ENCODE data around the gene FRMD4A.
"Not testable (repeated sequence)": the region's sequence is repeated elsewhere in the genome, so short reads cannot be mapped to it uniquely, and the experiment has no call there.

Gene FRMD4A

DNA sequence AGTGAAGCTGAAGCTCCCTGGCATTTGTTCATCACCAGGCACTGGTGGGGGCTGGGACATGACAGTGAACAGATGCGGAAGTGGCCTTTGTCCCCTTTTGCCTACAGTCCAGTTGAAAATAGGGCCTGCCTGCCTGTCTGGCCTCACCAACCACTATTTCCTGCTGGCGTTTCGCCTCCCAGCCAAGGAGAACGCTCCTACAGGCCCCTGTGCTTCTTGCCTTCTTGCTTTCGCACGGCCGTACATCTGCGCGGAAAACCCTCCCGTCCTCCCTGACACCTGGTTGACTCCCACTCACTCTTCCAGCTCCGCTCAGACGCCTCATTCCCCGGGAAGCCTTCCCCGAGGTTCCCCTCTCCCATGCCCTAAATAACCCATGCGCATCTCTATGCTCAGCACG lies 426.7 kb downstream of the FRMD4A start:
- Mint-ChIP-seq H3K27ac (no peak overlapping the region), H3K4me3 (no peak overlapping the region), H3K36me3 (peaks cover 5% of the 10 kb centered on the region), H3K27me3 (peaks cover 9% of the 10 kb centered on the region), H3K4me1 (peaks cover 10% of the 10 kb centered on the region), H3K9me3 (peaks cover 9% of the 10 kb centered on the region)
- ATAC-seq, result no peak

DNA sequence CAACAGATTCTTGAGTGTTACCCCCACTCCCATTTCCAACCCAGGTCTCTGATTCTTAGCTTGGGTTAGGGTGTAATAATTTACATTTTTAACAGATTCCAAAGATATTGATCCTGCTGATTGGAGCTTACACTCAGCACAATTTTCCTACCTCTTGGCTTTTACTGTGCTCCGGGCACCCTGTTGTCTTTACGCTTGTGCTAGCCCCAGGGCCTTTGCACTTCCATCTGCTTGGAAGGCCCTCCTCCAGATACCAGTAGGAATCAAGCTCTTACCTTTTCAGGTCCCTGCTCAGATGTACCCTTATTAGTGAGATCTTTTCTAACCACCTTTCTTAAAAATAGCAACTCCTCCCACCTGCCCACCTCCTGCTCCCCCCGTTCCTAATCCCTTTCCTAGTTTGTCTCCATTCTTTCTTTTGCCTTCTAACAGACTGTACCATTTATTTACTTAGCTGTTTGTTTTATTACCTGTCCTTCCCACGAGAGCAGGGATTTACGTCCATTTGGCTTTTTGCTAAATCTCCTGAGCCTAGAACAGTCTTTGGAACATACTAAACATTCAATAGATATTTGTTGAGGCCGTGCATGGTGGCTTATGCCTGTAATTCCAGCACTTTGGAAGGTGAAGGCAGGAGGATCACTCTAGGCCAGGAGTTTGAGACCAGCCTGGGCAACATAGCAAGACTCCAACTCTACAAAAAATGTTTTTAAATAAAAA lies 427.7 kb downstream of the FRMD4A start:
- H3K27ac Mint-ChIP-seq, result no peak overlapping the region
- ATAC-seq, result no peak

DNA sequence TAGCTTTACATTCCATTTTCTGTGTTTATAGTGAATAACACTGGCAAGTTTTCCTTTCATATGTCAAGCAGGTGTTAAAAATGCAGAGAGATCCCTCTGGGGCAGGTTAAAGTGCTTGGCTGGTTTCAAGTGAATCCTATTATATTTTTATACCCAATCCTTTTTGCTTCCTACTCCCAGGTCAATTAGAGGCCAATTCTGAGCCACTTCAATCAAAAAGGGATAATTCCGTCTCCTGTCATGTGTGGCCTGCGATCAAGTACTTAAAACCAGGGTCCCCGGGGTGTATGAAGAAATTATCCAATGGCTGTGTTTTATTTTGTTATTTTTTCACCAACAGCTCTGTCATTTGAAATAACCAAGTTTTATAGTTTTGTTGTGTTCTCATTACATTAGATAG lies 430.8 kb downstream of the FRMD4A start:
- peaks cover 3% of the 10 kb centered on the region for H3K9me3 Mint-ChIP-seq
- no peak overlapping the region for H3K4me3 Mint-ChIP-seq
- no peak for ATAC-seq
- no peak overlapping the region for H3K27ac Mint-ChIP-seq
- peaks cover 22% of the 10 kb centered on the region for H3K27me3 Mint-ChIP-seq
- peaks cover under 1% of the 10 kb centered on the region for H3K4me1 Mint-ChIP-seq
- H3K36me3 Mint-ChIP-seq, result no peaks in the 10 kb centered on the region

More for the DNA sequence above, 427.7 kb downstream of the FRMD4A start:
- Mint-ChIP-seq H3K4me3 (no peak overlapping the region), H3K4me1 (peaks cover 10% of the 10 kb centered on the region), H3K36me3 (no peaks in the 10 kb centered on the region), H3K9me3 (peaks cover 3% of the 10 kb centered on the region), H3K27me3 (no peaks in the 10 kb centered on the region)

DNA sequence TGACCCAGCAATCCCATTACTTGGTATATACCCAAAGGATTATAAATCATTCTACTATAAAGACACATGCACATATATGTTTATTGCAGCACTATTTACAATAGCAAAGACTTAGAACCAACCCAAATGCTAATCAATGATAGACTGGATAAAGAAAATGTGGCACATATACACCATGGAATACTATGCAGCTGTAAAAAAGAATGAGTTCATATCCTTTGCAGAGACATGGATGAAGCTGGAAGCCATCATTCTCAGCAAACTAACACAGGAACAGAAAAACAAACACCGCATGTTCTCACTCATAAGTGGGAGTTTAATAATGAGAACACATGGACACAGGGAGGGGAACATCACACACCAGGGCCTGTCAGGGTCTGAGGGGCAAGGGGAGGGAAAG lies 434.6 kb downstream of the FRMD4A start:
- H3K9me3 Mint-ChIP-seq, H3K4me3 Mint-ChIP-seq, ATAC-seq, H3K27ac Mint-ChIP-seq, H3K36me3 Mint-ChIP-seq, H3K4me1 Mint-ChIP-seq: not testable (repeated sequence)
- peaks cover 58% of the 10 kb centered on the region for H3K27me3 Mint-ChIP-seq

DNA sequence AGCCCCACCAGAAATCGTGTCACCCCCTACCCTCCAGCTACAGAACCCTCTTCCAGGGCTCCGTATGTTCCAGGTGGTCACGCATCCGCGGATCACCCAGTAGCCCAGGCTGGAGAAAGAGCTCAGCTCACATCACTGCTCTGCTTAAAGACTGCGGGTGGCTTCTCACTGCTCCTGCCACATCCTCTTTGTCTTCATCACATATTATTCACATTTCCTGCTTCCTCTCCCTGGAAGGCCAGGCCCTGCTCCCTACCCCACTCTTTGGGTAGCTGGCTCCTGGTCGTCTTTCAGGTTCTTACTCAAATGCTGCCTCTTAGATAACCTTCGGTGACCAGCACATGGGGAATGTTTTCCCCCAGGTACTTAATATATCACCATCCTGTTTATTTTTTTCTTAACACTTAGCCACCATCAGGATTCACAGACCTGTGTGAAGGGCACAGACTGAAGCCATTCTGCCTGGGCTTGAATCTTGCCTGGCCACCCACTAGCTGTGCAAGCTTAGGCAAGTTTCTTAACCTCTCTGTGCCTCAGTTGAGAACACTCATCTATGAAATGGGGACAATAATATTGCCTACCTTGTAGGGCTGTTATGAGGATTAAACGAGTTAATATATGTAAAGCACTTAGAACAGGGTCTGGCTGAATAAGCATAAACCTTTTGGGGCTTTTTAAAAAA lies 436.2 kb downstream of the FRMD4A start:
- Mint-ChIP-seq H3K36me3 (no peaks in the 10 kb centered on the region), H3K27ac (no peak overlapping the region), H3K9me3 (no peaks in the 10 kb centered on the region), H3K4me1 (peaks cover 18% of the 10 kb centered on the region), H3K4me3 (no peak overlapping the region), H3K27me3 (peaks cover 74% of the 10 kb centered on the region)
- ATAC-seq, result no peak

DNA sequence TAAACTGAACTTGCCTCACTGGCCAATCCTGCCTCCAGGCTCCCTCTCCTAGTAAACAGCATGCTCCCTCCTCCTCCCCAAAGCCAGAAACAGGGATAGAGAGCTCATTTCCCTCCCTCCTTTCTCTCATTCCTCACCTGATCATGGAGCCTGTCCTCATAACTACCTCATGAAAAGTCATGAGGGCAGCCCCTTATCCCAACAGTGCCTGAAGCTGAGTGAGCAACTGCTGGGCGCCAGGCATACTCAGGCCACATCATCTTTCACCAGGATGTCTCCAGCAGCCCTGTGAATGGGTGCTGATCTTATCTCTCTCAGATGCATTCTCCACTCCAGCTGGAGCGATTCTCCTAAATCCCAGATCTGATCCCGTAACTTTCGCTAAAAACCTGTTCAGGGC lies 436.8 kb downstream of the FRMD4A start:
- H3K9me3 Mint-ChIP-seq, result no peaks in the 10 kb centered on the region
- H3K4me1 Mint-ChIP-seq, result peaks cover 18% of the 10 kb centered on the region
- peaks cover 81% of the 10 kb centered on the region for H3K27me3 Mint-ChIP-seq
- H3K27ac Mint-ChIP-seq, result no peak overlapping the region
- no peak overlapping the region for H3K4me3 Mint-ChIP-seq
- H3K36me3 Mint-ChIP-seq, result no peaks in the 10 kb centered on the region
- ATAC-seq, result no peak

DNA sequence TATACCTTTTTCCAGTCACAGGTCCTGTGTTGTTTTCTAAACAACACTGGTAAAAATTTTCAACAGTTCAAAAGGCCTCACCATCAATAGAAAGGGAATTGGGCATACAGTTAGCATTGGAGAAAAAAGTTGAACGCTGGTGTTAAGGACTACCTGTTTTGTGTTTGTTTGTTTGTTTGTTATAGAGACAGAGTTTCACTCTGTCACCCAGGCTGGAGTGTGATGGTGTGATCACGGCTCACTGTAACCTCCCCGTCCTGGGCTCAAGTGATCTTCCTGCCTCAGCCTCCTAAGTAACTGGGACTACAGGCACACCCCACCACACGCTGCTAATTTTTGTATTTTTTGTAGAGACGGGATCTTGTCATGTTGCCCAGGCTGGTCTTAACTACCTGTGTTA lies 437.9 kb downstream of the FRMD4A start:
- H3K4me3 Mint-ChIP-seq, result no peak overlapping the region
- H3K27ac Mint-ChIP-seq, result no peak overlapping the region
- ATAC-seq, result no peak
- H3K9me3 Mint-ChIP-seq, result no peaks in the 10 kb centered on the region
- peaks cover 18% of the 10 kb centered on the region for H3K4me1 Mint-ChIP-seq
- H3K27me3 Mint-ChIP-seq, result peaks cover 91% of the 10 kb centered on the region
- H3K36me3 Mint-ChIP-seq, result no peaks in the 10 kb centered on the region

DNA sequence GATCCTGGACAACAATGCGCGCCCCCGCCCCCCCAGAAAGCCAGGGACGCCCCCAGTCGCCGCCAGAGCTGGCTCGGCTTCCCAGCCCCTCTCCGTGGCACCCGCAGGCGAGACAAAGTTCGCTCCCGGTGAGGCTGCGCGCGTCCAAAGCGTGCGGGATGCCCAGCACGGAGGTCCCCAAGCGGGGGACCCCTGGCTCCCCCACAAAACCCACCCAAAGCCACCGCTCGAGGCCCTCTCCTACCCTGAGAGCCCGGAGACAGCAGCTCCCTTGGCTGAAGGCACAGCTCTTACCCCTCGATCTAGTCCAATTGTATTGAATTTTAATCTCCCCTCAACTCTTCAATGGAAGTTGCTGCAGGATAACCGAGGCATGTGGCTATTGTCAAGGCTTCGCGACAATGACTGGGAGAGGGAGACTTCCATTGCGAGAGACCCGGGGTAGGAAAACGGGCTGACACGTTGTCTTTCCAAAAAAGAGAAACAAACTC lies 438.7 kb downstream of the FRMD4A start:
- H3K9me3 Mint-ChIP-seq, result no peaks in the 10 kb centered on the region
- H3K36me3 Mint-ChIP-seq, result no peaks in the 10 kb centered on the region
- H3K4me3 Mint-ChIP-seq, result peak overlapping the region; percentile 72

DNA sequence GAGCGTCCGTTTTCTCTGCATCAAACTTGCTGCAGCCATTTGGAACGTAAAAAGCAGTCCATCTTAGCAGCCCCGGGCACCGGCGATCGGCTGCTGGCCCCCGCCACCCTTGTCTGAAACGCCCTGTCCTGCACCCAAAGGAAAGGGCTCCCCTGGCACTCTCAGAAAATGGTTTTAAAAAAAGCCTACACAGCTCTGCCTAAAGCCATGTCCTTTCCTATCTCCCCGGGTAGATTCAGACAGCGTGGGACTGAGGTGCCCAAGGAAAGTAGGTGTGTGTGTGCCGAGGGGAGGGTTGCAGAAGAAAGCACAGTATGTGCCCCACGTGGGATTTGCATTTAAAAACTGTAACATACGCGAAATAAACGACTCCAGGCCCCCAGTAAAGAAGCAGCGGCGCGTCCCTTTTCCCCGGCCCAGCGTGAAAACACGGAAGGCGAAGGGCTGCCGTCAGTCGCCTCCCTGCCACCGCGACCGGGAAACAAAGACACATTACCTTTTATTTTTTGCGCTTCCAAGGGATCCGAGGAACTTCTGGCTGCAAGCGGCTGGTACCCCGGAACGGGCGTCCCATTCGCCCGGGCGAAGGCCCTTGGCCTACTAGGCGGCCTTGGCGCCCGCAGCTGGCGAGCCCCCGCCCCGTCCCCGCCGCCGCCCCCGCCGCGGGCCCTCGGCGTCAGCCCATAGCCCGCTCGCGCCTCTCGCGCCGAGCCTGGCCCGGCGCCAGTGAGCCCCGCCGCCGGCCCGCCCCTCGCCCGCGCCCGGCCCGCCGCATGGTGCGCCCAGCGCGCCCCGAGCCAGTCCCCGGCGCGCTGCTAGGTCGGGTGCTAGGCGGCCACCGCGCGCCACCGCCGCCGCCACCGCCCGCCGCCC lies 439.4 kb downstream of the FRMD4A start:
- Mint-ChIP-seq H3K27me3 (peaks cover 93% of the 10 kb centered on the region), H3K27ac (no peak overlapping the region), H3K36me3 (no peaks in the 10 kb centered on the region), H3K4me1 (peaks cover 28% of the 10 kb centered on the region), H3K4me3 (peak overlapping the region; percentile 59), H3K9me3 (no peaks in the 10 kb centered on the region)
- ATAC-seq, result peak; percentile 31

More for the DNA sequence above, 438.7 kb downstream of the FRMD4A start:
- peaks cover 93% of the 10 kb centered on the region for H3K27me3 Mint-ChIP-seq
- H3K4me1 Mint-ChIP-seq, result peaks cover 25% of the 10 kb centered on the region
- no peak for ATAC-seq
- H3K27ac Mint-ChIP-seq, result no peak overlapping the region

DNA sequence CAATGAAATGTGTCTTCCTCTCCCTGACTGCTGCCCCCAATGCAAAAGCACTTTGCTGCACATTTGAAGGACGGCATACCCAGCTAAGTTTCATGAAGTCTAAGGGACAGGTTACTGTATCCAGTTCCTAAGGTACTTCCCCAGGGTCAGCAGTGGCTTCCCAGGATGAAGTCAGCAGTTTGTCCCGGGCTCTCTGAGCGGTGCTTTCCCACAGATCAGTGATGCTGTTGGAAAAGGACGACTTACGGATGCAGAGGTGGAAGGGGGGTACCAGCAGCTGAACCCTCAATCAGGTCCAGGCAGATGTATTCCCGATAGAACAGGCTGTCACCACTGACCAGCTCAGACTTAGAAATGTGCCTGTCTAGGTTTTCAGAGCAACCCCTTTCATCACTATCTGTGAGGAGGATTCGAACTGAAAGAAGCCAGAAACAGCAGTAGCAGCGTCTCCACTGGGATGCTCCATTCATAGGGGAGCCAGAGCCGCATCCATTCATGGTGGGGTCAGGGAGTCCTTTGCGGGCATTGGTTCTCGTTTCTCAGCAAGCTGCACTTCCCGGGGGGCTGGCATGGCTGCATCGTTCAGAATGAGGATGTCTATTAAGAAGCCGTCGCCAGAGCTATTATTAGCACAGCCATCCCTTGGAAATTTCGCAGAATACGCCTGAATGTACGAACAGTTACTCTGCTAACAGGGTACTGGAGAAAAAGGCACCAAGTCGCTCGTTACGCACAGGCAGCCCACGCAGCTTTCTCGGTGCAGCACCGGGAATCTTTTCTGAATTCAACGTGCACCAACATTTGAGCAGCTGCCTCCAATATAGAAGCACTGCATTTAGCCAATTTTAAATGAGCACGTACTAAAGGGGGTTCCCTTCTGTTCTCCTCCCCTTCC lies 440.2 kb downstream of the FRMD4A start:
- no peaks in the 10 kb centered on the region for H3K9me3 Mint-ChIP-seq
- H3K27me3 Mint-ChIP-seq, result peaks cover 93% of the 10 kb centered on the region
- H3K4me1 Mint-ChIP-seq, result peaks cover 28% of the 10 kb centered on the region
- peak overlapping the region; percentile 59 for H3K4me3 Mint-ChIP-seq
- no peak overlapping the region for H3K27ac Mint-ChIP-seq
- no peak for ATAC-seq
- H3K36me3 Mint-ChIP-seq, result no peaks in the 10 kb centered on the region

DNA sequence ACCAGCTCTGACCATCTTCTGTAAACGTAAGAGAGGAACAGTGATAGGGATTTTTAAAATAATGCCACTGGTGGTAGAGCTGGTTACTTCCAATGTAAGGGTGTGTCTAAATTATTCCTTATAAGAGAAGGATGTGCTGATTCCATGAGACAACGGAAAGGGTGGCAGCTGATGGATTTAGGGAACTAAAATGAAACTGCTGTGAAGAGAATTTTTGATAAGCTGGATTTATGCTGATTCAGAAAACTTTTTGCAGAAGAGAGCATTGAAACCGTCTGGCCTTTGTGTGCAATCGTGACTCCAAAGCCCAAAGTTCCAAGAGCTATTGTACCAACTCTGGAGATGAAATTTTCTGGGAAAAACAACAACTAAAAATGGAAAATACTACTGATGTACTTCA lies 443.0 kb downstream of the FRMD4A start:
- Mint-ChIP-seq H3K36me3 (no peaks in the 10 kb centered on the region), H3K4me3 (no peak overlapping the region), H3K27ac (no peak overlapping the region), H3K4me1 (peaks cover 28% of the 10 kb centered on the region), H3K27me3 (peaks cover 85% of the 10 kb centered on the region), H3K9me3 (peaks cover 2% of the 10 kb centered on the region)
- ATAC-seq, result no peak

DNA sequence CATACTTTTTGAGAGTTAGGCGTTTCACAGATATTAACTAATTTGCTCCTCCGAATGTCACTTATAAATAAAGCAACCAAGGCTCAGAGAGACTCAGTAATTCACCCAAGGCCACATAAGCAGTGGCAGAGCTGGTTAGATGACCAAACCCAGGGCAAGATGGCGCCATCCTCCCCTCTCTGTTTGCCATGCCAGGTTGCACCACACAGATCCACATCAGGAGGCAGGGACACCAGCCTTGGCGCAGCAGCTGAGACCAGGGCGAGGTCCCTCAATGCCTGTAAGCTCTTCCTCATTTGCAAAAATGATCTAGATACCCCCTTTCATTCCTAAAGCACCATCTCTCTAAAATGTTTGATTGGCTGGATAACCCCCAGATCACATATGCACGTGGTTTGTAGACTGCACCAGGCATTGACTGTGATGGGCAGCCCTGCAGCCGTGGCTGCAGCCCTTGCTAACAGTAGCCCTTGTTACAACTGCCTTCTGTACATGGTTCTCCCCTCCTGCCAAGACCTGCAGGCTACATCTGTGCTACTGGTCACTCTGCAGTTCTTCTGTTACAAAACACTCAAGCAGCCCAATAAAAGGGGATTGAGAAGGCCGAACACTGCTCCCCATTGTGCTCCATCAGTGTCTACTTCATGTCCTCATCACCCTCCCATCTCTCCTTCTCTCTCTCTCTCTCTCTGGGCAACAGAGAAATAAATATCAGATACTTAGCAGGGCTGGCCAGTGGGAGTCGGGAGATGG lies 445.3 kb downstream of the FRMD4A start:
- Mint-ChIP-seq H3K9me3 (peaks cover 2% of the 10 kb centered on the region), H3K27me3 (peaks cover 62% of the 10 kb centered on the region), H3K36me3 (no peaks in the 10 kb centered on the region), H3K4me3 (no peak overlapping the region), H3K27ac (no peak overlapping the region), H3K4me1 (peaks cover 13% of the 10 kb centered on the region)
- no peak for ATAC-seq

DNA sequence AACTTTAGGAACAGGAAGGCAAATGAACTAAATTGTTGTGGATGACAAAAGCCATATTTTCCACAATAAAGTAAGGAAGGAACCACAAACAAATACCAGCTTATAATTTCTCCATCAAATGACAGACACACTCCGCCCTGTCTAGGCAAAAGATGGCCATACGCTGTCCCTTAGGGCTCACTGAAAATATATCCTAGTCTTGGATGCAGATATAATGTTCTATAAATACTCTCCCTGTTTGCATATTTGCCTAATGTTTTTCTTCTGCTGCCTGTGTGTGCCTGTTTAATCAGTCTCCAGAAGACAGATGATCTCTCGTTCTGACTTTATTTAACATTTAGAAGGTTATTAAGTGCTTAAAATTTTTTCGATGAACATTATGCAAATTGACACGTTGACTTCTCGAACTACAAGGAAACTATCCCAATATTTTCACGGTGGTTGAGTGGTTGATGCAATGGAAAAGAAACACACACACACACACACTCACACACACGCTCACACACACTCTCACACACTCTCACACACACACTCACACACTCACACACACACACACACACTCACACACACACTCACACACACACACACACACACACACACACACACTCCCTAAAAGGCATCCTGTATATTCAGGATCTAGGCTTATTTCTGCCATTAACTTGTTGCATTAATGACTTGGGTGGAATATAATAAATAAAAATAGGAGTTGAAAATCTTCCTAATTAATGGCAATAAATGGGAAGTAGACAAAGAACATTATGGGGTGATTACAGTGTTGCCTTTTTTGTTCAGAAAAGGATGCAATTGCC lies 446.9 kb downstream of the FRMD4A start:
- Mint-ChIP-seq H3K27me3 (peaks cover 47% of the 10 kb centered on the region), H3K36me3 (no peaks in the 10 kb centered on the region), H3K27ac (no peak overlapping the region), H3K4me3 (no peak overlapping the region), H3K4me1 (peaks cover 10% of the 10 kb centered on the region), H3K9me3 (peaks cover 2% of the 10 kb centered on the region)
- no peak for ATAC-seq
